ENCODE results near the gene GMPPA.

DNA sequence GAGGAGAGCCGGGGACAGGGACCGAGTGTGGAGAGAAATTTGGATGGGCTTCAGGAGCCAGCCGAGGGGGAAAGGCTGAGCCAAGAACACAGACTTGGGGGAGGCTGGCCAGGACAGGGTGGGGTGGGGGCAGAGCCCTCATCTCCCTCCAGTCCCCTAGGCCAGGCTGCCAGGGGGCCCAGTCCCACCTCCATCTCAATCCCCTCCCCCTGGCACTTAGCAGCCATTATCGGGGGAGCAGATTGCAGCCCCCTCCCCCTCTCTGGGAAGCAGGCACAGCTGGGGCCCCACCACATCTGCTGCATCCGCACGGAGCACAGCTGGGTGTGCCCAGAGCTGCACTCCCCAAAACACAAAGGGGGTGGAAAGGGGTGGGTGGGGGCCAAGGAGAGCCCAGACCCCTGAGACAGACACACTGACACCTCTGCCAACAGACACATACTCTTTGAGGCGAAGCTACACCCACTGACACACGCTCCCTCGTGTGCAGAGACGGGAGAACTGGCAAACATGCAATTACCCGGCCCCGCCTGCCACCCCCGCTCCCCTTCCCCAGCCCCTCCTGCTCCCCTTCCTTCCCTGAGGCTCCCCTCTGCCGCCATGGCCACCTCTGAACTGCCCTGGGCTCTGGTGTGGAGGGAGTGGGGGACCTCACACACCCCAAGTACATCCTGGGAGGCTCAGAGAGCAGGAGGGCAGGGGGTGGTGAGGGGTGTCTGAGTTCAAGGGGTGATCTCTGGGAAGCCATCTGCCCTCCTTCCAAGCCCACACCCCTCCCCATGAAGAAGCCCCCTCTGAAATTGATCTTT is 10.5 kb downstream of the GMPPA start:
- TF ChIP-seq POLR2AphosphoS5 (IDR thresholded peaks at IDR 0.05; ENCODE audit: low read depth, low read length): no peak
- TF ChIP-seq POLR2A (IDR thresholded peaks at IDR 0.05; ENCODE audit: low read depth, low read length): no peak
